GM10847 (cell line): ENCODE data around the gene PPP1R12C.
A peak's percentile ranks its signal among the peaks of the same experiment; 100 is the strongest.

Experiments used
- POLR2A ChIP-seq: IDR thresholded peaks from 2 replicates; pipeline ENCODE4 v1.6.1; 2011; ENCODE audit not compliant: insufficient read length; ENCODE audit errors: extremely low read depth

Gene PPP1R12C

GRCh38 chr19:55077106-55077505 lies 40.3 kb downstream of the PPP1R12C start:
- TF ChIP-seq POLR2A, result no peak

- TF ChIP-seq POLR2A, result no peak
Observed at GRCh38 chr19:55076321-55076720, 41.1 kb downstream of the PPP1R12C start.

GRCh38 chr19:55075371-55075998 lies 42.0 kb downstream of the PPP1R12C start, which contains the start of gene EPS8L1:
TSS of gene EPS8L1 (plus strand) at chr19:55075869. CDS start at chr19:55076445, 576 bp downstream.
- TF ChIP-seq POLR2A, result no peak

GRCh38 chr19:55071913-55072312 lies 45.5 kb downstream of the PPP1R12C start:
- no peak for TF ChIP-seq POLR2A

- no peak for TF ChIP-seq POLR2A
Observed at GRCh38 chr19:55071129-55071502, 46.3 kb downstream of the PPP1R12C start.

- TF ChIP-seq POLR2A, result no peak
Observed at GRCh38 chr19:55070466-55071128, 46.8 kb downstream of the PPP1R12C start.

- no peak for TF ChIP-seq POLR2A
Observed at GRCh38 chr19:55069865-55070197, 47.6 kb downstream of the PPP1R12C start.

GRCh38 chr19:55068950-55069864 lies 48.2 kb downstream of the PPP1R12C start:
- no peak for TF ChIP-seq POLR2A

- TF ChIP-seq POLR2A, result no peak
Observed at GRCh38 chr19:55067869-55068268, 49.6 kb downstream of the PPP1R12C start.

- TF ChIP-seq POLR2A, result no peak
Observed at GRCh38 chr19:55066107-55066709, 51.2 kb downstream of the PPP1R12C start.

- no peak for TF ChIP-seq POLR2A
Observed at GRCh38 chr19:55063492-55063843, 54.0 kb downstream of the PPP1R12C start.

GRCh38 chr19:55062735-55063491 lies 54.5 kb downstream of the PPP1R12C start, which contains the start of gene RDH13:
TSS of gene RDH13 (minus strand) at chr19:55063148. CDS start at chr19:55063032, 116 bp downstream.
- TF ChIP-seq POLR2A, result peak; percentile 74

GRCh38 chr19:55058781-55059610 lies 58.4 kb downstream of the PPP1R12C start:
- no peak for TF ChIP-seq POLR2A

- no peak for TF ChIP-seq POLR2A
Observed at GRCh38 chr19:55056827-55057226, 60.6 kb downstream of the PPP1R12C start.
